ENCODE measurements around the gene KIF7. TPM values are rescaled to one million over a fixed set of nuclear protein-coding genes. Genes with fewer than 3 reads are reported as not detected.

The KIF7 gene
- total and polyA plus RNA-seq, 2 donors (not counting 3 experiments of a cell fraction or from before 2014, with no cell fraction given): 4.2 to 11.3 TPM

GRCh38 chr15:89625716-89626115, 29.6 kb downstream of the KIF7 start:
- intact Hi-C loops (cut with micrococcal nuclease) (no loop called here), dilution Hi-C loops (cut with MboI; ENCODE audit: extremely low pct_ligation_motif_present, low sequenced_read_pairs) (no loop called here)
- peaks cover 23 to 35% of the 10 kb centered on the region in 2 experiments for H3K36me3 ChIP-seq (ENCODE audit: control insufficient read depth in 2 of 2, extremely low read depth in 1 of 2, insufficient read depth in 2 of 2, low read length in 2 of 2)
- BruUV-seq (replicated peaks): no TSS peak
- no peaks in the 10 kb centered on the region for H3K27me3 ChIP-seq (ENCODE audit: control insufficient read depth in 2 of 2, insufficient read depth in 2 of 2, low read length in 2 of 2)
- POLR2A ChIA-PET: no interaction called here
- H3K9me1 ChIP-seq (replicated peaks; ENCODE audit: control insufficient read depth, extremely low read depth, insufficient read depth, low read length): no peaks in the 10 kb centered on the region
- H3K4me3 ChIP-seq (replicated peaks in 1 of 3; ENCODE audit: insufficient read depth in 1 of 3, low read depth in 1 of 3, low read length in 3 of 3): no peak overlapping the region
- FAIRE-seq (no peak), DNase-seq (ENCODE audit: low read depth, low spot score) (no peak)
- no peak overlapping the region for H3K9ac ChIP-seq (replicated peaks; ENCODE audit: extremely low read depth, insufficient read depth, low read length)
- no peaks in the 10 kb centered on the region for H3K79me2 ChIP-seq (ENCODE audit: control insufficient read depth, insufficient read depth, low read length)
- H3K4me2 ChIP-seq (ENCODE audit: insufficient read depth, low read length): no peak overlapping the region
- H3K9me3 ChIP-seq (replicated peaks; ENCODE audit: control insufficient read depth, insufficient read depth, low read length): no peaks in the 10 kb centered on the region
- CTCF ChIA-PET: interaction anchor here (0.8 kb wide), 1 partner anchor 16 kb away, joined by 3 read pairs; no protein-coding TSS in a partner anchor
- TF ChIP-seq MYC (IDR thresholded peaks at IDR 0.05; ENCODE audit: low read depth, low read length) (no peak), POLR2A (IDR thresholded peaks at IDR 0.05; ENCODE audit: low read depth, low read length) (no peak), EZH2 (IDR thresholded peaks at IDR 0.05; ENCODE audit: borderline replicate concordance, low read depth, low read length, severe bottlenecking) (no peak), JUN (IDR thresholded peaks at IDR 0.05; ENCODE audit: borderline replicate concordance, insufficient read depth, insufficient read length, low read depth) (no peak), GATA2 (IDR thresholded peaks at IDR 0.05; ENCODE audit: insufficient read depth, insufficient read length, low read depth, low read length) (no peak), POLR2AphosphoS5 (IDR thresholded peaks at IDR 0.05; ENCODE audit: insufficient read depth, low read depth, low read length) (no peak)
- TF ChIP-seq, protein P1, sequence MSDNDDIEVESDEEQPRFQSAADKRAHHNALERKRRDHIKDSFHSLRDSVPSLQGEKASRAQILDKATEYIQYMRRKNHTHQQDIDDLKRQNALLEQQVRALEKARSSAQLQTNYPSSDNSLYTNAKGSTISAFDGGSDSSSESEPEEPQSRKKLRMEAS (IDR thresholded peaks at IDR 0.05; ENCODE audit: insufficient read depth, insufficient read length): no peak
- TF ChIP-seq, protein P2, sequence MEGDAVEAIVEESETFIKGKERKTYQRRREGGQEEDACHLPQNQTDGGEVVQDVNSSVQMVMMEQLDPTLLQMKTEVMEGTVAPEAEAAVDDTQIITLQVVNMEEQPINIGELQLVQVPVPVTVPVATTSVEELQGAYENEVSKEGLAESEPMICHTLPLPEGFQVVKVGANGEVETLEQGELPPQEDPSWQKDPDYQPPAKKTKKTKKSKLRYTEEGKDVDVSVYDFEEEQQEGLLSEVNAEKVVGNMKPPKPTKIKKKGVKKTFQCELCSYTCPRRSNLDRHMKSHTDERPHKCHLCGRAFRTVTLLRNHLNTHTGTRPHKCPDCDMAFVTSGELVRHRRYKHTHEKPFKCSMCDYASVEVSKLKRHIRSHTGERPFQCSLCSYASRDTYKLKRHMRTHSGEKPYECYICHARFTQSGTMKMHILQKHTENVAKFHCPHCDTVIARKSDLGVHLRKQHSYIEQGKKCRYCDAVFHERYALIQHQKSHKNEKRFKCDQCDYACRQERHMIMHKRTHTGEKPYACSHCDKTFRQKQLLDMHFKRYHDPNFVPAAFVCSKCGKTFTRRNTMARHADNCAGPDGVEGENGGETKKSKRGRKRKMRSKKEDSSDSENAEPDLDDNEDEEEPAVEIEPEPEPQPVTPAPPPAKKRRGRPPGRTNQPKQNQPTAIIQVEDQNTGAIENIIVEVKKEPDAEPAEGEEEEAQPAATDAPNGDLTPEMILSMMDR (IDR thresholded peaks at IDR 0.05; ENCODE audit: extremely low read depth in 1 of 2, insufficient read depth in 1 of 2, low read depth in 1 of 2, low read length in 2 of 2): no peak
- H3K27ac ChIP-seq (ENCODE audit: insufficient read depth, low read depth, low read length): no peak overlapping the region
- no peak overlapping the region for H2AFZ ChIP-seq (ENCODE audit: low read depth, low read length)
- H3K4me1 ChIP-seq (ENCODE audit: control insufficient read depth, extremely low read depth, insufficient read depth, low read length): no peaks in the 10 kb centered on the region
- no peaks in the 10 kb centered on the region for H4K20me1 ChIP-seq (replicated peaks; ENCODE audit: control insufficient read depth, extremely low read depth, insufficient read depth, low read length)

Measured in endothelial cell of umbilical vein (primary cell).